ENCODE data around the gene VTN.

DNA sequence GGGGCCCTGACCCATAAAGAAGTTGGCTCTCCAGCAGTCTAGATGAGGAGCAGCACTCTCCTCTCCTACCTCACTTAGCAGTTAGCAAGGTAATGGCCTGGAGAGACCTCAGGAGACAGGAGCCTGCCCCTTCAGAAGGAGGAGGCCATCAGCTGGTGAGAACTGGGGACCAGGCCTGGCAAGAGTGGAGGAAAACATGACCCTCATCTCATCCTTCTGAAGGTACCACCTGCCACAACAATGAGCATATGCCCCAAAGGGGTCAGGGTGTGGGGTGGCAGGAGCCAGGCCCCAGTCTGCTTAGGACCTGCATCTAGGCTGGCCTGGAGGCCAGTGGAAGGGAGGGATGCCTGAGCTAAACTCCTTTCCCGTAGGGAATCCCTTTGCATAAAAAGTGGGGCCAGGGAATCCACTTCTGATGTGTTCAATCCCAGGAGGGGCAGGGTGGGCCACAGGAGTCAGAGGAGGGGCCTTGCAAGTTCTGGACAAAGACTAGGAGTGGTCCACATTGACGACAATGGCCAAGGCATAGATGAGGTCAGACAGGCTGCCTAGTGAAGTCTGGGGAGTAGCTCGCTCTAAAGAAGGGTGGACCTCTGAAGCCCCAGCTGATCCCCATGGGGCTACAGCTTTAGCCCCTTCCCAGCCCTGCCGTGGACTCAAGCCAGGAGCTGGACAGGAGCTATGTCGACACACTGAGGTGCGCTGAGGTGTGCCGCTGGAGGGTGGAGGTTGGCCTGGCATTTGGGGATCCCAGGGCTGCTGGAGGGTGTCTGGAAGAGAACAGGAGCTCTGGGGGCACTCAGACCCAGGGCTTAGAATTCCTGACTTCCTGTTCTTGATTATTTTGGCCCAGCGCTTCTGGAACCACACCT, 6.1 kb downstream of the VTN start:
- TF ChIP-seq, protein P1, sequence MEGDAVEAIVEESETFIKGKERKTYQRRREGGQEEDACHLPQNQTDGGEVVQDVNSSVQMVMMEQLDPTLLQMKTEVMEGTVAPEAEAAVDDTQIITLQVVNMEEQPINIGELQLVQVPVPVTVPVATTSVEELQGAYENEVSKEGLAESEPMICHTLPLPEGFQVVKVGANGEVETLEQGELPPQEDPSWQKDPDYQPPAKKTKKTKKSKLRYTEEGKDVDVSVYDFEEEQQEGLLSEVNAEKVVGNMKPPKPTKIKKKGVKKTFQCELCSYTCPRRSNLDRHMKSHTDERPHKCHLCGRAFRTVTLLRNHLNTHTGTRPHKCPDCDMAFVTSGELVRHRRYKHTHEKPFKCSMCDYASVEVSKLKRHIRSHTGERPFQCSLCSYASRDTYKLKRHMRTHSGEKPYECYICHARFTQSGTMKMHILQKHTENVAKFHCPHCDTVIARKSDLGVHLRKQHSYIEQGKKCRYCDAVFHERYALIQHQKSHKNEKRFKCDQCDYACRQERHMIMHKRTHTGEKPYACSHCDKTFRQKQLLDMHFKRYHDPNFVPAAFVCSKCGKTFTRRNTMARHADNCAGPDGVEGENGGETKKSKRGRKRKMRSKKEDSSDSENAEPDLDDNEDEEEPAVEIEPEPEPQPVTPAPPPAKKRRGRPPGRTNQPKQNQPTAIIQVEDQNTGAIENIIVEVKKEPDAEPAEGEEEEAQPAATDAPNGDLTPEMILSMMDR (IDR thresholded peaks at IDR 0.05; ENCODE audit: low read depth, low read length) = no peak
- no peak for TF ChIP-seq EZH2phosphoT487 (IDR thresholded peaks at IDR 0.05; ENCODE audit: low read depth)
